Retinal pigment epithelial cell (primary cell): Measurements from ENCODE around the gene CNIH3.
A peak's percentile ranks its signal among the peaks of the same experiment; 100 is the strongest.

Experiments used
- DNase-seq: peaks from one replicate; pipeline ENCODE4 v3.0.0-alpha.2; 2010; ENCODE audit warnings: low read depth
- H3K4me3 ChIP-seq: 2 replicates; pipeline ENCODE4 v1.5.1; 2011; ENCODE audit warnings: mild to moderate bottlenecking, low read length, control low read depth, moderate library complexity
- TF ChIP-seq, protein P1 (sequence below): conservative IDR thresholded peaks from 2 replicates; pipeline ENCODE4 v1.5.1; 2011; ENCODE audit warnings: low read depth, low read length, control low read depth, inconsistent platforms

Gene CNIH3

GRCh38 chr1:224759135-224759534, 143.0 kb downstream of the CNIH3 start:
- no peak overlapping the region for H3K4me3 ChIP-seq
- no peak for DNase-seq
- TF ChIP-seq, protein P1, sequence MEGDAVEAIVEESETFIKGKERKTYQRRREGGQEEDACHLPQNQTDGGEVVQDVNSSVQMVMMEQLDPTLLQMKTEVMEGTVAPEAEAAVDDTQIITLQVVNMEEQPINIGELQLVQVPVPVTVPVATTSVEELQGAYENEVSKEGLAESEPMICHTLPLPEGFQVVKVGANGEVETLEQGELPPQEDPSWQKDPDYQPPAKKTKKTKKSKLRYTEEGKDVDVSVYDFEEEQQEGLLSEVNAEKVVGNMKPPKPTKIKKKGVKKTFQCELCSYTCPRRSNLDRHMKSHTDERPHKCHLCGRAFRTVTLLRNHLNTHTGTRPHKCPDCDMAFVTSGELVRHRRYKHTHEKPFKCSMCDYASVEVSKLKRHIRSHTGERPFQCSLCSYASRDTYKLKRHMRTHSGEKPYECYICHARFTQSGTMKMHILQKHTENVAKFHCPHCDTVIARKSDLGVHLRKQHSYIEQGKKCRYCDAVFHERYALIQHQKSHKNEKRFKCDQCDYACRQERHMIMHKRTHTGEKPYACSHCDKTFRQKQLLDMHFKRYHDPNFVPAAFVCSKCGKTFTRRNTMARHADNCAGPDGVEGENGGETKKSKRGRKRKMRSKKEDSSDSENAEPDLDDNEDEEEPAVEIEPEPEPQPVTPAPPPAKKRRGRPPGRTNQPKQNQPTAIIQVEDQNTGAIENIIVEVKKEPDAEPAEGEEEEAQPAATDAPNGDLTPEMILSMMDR, result no peak

DNA sequence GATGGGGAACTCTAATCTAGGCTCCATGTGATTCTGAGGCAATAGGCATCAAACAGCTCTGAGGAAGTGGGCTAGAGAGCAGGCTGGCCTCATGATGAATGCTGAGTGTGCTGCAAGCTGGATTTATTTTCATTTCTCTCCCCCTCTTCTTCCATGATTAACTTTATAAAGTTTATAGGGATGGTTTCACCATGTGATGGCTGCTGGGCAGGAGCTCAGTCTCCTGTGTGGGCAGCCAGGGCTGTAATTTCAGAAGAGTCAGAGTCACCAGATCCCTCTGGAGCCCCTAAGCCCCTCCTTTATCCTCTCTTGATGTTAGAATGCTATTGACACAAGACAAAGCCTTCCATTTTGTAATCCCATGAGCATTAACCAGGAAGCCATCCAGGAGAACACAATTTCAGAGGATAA, 143.6 kb downstream of the CNIH3 start:
- no peak overlapping the region for H3K4me3 ChIP-seq
- DNase-seq, result peak; percentile 62
- TF ChIP-seq, protein P1, result no peak

GRCh38 chr1:224760163-224760562, 144.0 kb downstream of the CNIH3 start:
- DNase-seq, result no peak
- TF ChIP-seq, protein P1, result no peak

DNA sequence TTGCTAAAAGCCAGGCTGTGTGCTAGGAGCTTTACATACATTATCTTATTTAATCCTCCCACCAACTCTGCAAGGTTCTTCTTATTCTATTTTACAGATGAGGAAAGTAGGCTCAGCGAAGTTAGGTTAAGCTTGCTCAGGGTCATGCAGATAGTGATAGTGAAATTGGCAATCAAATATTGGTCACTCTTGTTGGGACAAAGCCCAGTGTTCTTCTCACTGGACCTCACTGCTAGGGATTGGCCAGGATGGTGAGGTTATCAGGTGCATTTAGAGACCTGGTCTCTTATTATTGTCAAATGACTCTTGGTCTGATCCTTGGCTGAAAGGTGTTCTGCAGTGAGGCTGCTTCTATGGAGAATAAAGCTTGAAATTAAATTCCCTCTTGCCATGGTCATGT, 145.1 kb downstream of the CNIH3 start:
- H3K4me3 ChIP-seq, result no peak overlapping the region
- TF ChIP-seq, protein P1, result no peak
- no peak for DNase-seq

More at GRCh38 chr1:224760163-224760562, 144.0 kb downstream of the CNIH3 start:
- no peak overlapping the region for H3K4me3 ChIP-seq

GRCh38 chr1:224762046-224762445, 145.9 kb downstream of the CNIH3 start:
- TF ChIP-seq, protein P1, result no peak
- no peak for DNase-seq
- no peak overlapping the region for H3K4me3 ChIP-seq

GRCh38 chr1:224762701-224763100, 146.6 kb downstream of the CNIH3 start:
- no peak for DNase-seq
- no peak overlapping the region for H3K4me3 ChIP-seq
- TF ChIP-seq, protein P1, result no peak

GRCh38 chr1:224763126-224763775, 147.1 kb downstream of the CNIH3 start:
- H3K4me3 ChIP-seq, result no peak overlapping the region
- no peak for DNase-seq
- TF ChIP-seq, protein P1, result no peak
